GM23338 (cell line): Measurements from ENCODE around the gene TMEM170B. TPM values are rescaled to one million over a fixed set of nuclear protein-coding genes. Genes with fewer than 3 reads are reported as not detected.

Experiments
- ATAC-seq: fragments of 200-7000 bp; cut with Tn5 transposase; 3 replicates; pipeline ENCODE4 v1.9.1; 2020
- DNase-seq: peaks from one replicate; pipeline ENCODE4 v3.0.0-alpha.2; 2015; ENCODE audit warnings: low spot score
- H2AFZ ChIP-seq: fragments of 200-600 bp; sonication (generic); 2 replicates; pipeline ENCODE4 v1.8.0; 2016; ENCODE audit warnings: antibody characterized with exemption, mild to moderate bottlenecking, moderate library complexity
- H3F3A ChIP-seq: fragments of 200-600 bp; sonication (generic); replicated peaks from 2 replicates; pipeline ENCODE4 v1.8.0; 2017; ENCODE audit warnings: antibody characterized with exemption, mixed run types, low read depth
- H3K27ac ChIP-seq: fragments of 200-600 bp; sonication (generic); 2 replicates; pipeline ENCODE4 v1.6.1; 2016; ENCODE audit warnings: low read depth
- H3K27me3 ChIP-seq: fragments of 200-600 bp; sonication (generic); 2 replicates; pipeline ENCODE4 v1.8.0; 2016; ENCODE audit warnings: mild to moderate bottlenecking, mixed run types, moderate library complexity; ENCODE audit not compliant: insufficient read depth
- H3K36me3 ChIP-seq: fragments of 200-600 bp; sonication (generic); 2 replicates; pipeline ENCODE4 v1.8.0; 2016; ENCODE audit warnings: mild to moderate bottlenecking; ENCODE audit not compliant: insufficient read depth
- H3K4me1 ChIP-seq: fragments of 200-600 bp; sonication (generic); 2 replicates; pipeline ENCODE4 v1.8.0; 2016; ENCODE audit warnings: mild to moderate bottlenecking, moderate library complexity; ENCODE audit not compliant: insufficient read depth
- H3K4me2 ChIP-seq: fragments of 200-600 bp; sonication (generic); 2 replicates; pipeline ENCODE4 v1.7.1; 2017; ENCODE audit warnings: mixed run types
- H3K4me3 ChIP-seq: fragments of 200-600 bp; sonication (generic); 2 replicates; pipeline ENCODE4 v1.6.1; 2016; ENCODE audit warnings: mixed run types
- H3K79me2 ChIP-seq: fragments of 200-600 bp; sonication (generic); replicated peaks from 2 replicates; pipeline ENCODE4 v1.8.0; 2017; ENCODE audit warnings: mild to moderate bottlenecking; ENCODE audit not compliant: insufficient read depth
- H3K9me2 ChIP-seq: fragments of 200-600 bp; sonication (generic); 2 replicates; pipeline ENCODE4 v1.8.0; 2017; ENCODE audit not compliant: insufficient read depth
- H4K20me1 ChIP-seq: fragments of 200-600 bp; sonication (generic); replicated peaks from 2 replicates; pipeline ENCODE4 v1.8.0; 2017; ENCODE audit warnings: mild to moderate bottlenecking; ENCODE audit not compliant: insufficient read depth
- H3K27ac Mint-ChIP-seq: 2 replicates; pipeline ENCODE4 v1.8.0; 2020; ENCODE audit warnings: inconsistent platforms, mild to moderate bottlenecking, moderate library complexity, mixed read lengths
- H3K27me3 Mint-ChIP-seq: 3 replicates; pipeline ENCODE4 v1.8.0; 2022; ENCODE audit warnings: low read depth, mild to moderate bottlenecking, moderate library complexity, mixed read lengths, inconsistent platforms; ENCODE audit not compliant: insufficient read depth, poor library complexity
- H3K36me3 Mint-ChIP-seq: 3 replicates; pipeline ENCODE4 v1.8.0; 2021; ENCODE audit warnings: low read depth, mild to moderate bottlenecking, inconsistent platforms, moderate library complexity, mixed read lengths
- H3K4me1 Mint-ChIP-seq: 3 replicates; pipeline ENCODE4 v1.8.0; 2020; ENCODE audit warnings: mild to moderate bottlenecking, inconsistent platforms, mixed read lengths
- H3K4me3 Mint-ChIP-seq: 3 replicates; pipeline ENCODE4 v1.8.0; 2021; ENCODE audit warnings: moderate library complexity, mild to moderate bottlenecking, inconsistent platforms, mixed read lengths
- H3K9me3 Mint-ChIP-seq: 3 replicates; pipeline ENCODE4 v1.8.0; 2020; ENCODE audit warnings: moderate library complexity, mild to moderate bottlenecking, inconsistent platforms, mixed read lengths
- CREB1 ChIP-seq: fragments of 250-450 bp; sonication (Bioruptor Pico); IDR thresholded peaks from 2 replicates; pipeline ENCODE4 v1.5.0; 2020; ENCODE audit warnings: low read depth, mild to moderate bottlenecking, moderate library complexity
- CTCF ChIP-seq, 2 experiments: fragments of 200-600 bp in 1 of 2; sonication (generic) in 1 of 2; conservative IDR thresholded peaks; 2 replicates each; pipeline versions ENCODE4 v1.5.1 to v1.6.1; 2016 to 2017; ENCODE audit warnings: antibody characterized with exemption in 2 of 2, low read depth in 2 of 2, mild to moderate bottlenecking in 2 of 2, moderate library complexity in 1 of 2
- EZH2 ChIP-seq: fragments of 200-600 bp; sonication (generic); IDR thresholded peaks from one replicate; pipeline ENCODE4 v1.8.0; 2017; ENCODE audit warnings: antibody characterized with exemption, mild to moderate bottlenecking, low read depth; ENCODE audit not compliant: unreplicated experiment
- EZH2phosphoT487 ChIP-seq: fragments of 200-600 bp; sonication (generic); IDR thresholded peaks from one replicate; pipeline ENCODE4 v1.8.1; 2018; ENCODE audit warnings: antibody characterized with exemption; ENCODE audit not compliant: unreplicated experiment
- JUNB ChIP-seq: IDR thresholded peaks from one replicate; pipeline ENCODE4 v1.6.1; 2016; ENCODE audit warnings: antibody characterized with exemption; ENCODE audit not compliant: unreplicated experiment
- NANOG ChIP-seq: IDR thresholded peaks from 2 replicates; pipeline ENCODE4 v1.6.1; 2016; ENCODE audit warnings: antibody characterized with exemption, borderline replicate concordance
- POLR2AphosphoS5 ChIP-seq: IDR thresholded peaks from 2 replicates; pipeline ENCODE4 v1.6.1; 2016; ENCODE audit warnings: antibody characterized with exemption, low read depth
- REST ChIP-seq: IDR thresholded peaks from one replicate; pipeline ENCODE4 v1.6.1; 2018; ENCODE audit warnings: antibody characterized with exemption; ENCODE audit not compliant: unreplicated experiment
- STAT1 ChIP-seq: IDR thresholded peaks from one replicate; pipeline ENCODE4 v1.6.1; 2016; ENCODE audit warnings: antibody characterized with exemption; ENCODE audit not compliant: unreplicated experiment
- ZNF114 ChIP-seq: fragments of 250-450 bp; sonication (Bioruptor Pico); IDR thresholded peaks from 2 replicates; pipeline ENCODE4 v1.5.0; 2020; ENCODE audit warnings: mild to moderate bottlenecking, moderate library complexity
- ZNF331 ChIP-seq: fragments of 250-450 bp; sonication (Bioruptor Pico); IDR thresholded peaks from 2 replicates; pipeline ENCODE4 v1.5.0; 2020; ENCODE audit warnings: low read depth, mild to moderate bottlenecking, moderate library complexity
- ZNF462 ChIP-seq: fragments of 250-450 bp; sonication (Bioruptor Pico); IDR thresholded peaks from 2 replicates; pipeline ENCODE4 v1.5.0; 2020; ENCODE audit warnings: mild to moderate bottlenecking, moderate library complexity
- polyA plus RNA-seq: library from polyadenylated mRNA; unstranded; fragments of >200 nt; fragmentation: Nextera tagmentation; extraction: Ambion mirVana; gene quantifications from 2 replicates; pipeline ENCODE4 v1.2.1, GENCODE V29; 2016
- total RNA-seq: library from RNA; depleted of rRNA; stranded (reverse); fragments of >200 nt; shearing (Covaris generic); gene quantifications from 2 replicates; pipeline ENCODE4 v1.2.3, GENCODE V29; 2014
- TF ChIP-seq, protein P1 (sequence below): IDR thresholded peaks from 2 replicates; pipeline ENCODE4 v1.6.1; 2016; ENCODE audit warnings: antibody characterized with exemption

TMEM170B gene
- total and polyA plus RNA-seq, 2 experiments from 2014 or later, result 2.0 to 6.9 TPM

DNA sequence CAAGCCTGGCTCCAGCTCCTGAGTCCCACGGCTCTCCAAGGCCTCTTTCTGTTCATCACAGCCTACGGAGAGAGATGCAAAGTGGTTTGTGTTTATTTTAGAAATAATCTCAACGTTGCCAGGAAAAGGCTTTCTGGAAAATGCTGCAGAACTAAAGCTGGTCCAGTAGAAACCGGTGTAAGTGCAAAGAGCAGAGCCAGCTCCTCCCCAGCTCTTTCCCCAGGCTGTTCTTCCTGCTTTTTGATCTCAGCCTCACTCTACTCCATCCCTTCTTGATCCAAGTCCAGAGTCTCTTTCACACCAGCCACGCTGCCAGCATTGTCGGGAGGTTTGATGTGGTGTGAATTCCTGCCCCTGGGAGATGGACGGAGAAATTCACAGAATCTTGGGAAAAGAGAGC is 69.8 kb downstream of the TMEM170B start:
- no peaks in the 10 kb centered on the region for H3K9me3 Mint-ChIP-seq
- DNase-seq (no peak), ATAC-seq (no peak)
- no peaks in the 10 kb centered on the region; the same call in 2 of the 3 replicates for H3K36me3 Mint-ChIP-seq
- H3K27ac Mint-ChIP-seq, result no peak overlapping the region
- no peaks in the 10 kb centered on the region for H3K36me3 ChIP-seq
- H3K27ac ChIP-seq, result no peak overlapping the region
- H3K9me2 ChIP-seq, result no peaks in the 10 kb centered on the region
- peak overlapping the region; percentile 72; the same call in 1 of the 2 replicates for H2AFZ ChIP-seq
- no peaks in the 10 kb centered on the region for H4K20me1 ChIP-seq
- no peaks in the 10 kb centered on the region for H3K27me3 ChIP-seq
- no peaks in the 10 kb centered on the region for H3F3A ChIP-seq
- TF ChIP-seq ZNF462 (CRISPR knock-in tag) (no peak), STAT1 (no peak), POLR2AphosphoS5 (no peak), NANOG (no peak), REST (no peak), ZNF114 (no peak), EZH2 (no peak), CTCF (conservative IDR thresholded peaks at IDR 0.05; ENCODE audit: low read depth in 2 of 2) (no peak), JUNB (no peak), CREB1 (CRISPR knock-in tag) (no peak), EZH2phosphoT487 (no peak), ZNF331 (CRISPR knock-in tag) (no peak)
- TF ChIP-seq, protein P1, sequence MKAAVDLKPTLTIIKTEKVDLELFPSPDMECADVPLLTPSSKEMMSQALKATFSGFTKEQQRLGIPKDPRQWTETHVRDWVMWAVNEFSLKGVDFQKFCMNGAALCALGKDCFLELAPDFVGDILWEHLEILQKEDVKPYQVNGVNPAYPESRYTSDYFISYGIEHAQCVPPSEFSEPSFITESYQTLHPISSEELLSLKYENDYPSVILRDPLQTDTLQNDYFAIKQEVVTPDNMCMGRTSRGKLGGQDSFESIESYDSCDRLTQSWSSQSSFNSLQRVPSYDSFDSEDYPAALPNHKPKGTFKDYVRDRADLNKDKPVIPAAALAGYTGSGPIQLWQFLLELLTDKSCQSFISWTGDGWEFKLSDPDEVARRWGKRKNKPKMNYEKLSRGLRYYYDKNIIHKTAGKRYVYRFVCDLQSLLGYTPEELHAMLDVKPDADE, result no peak
- no peak overlapping the region for H3K4me3 Mint-ChIP-seq
- no peak overlapping the region for H3K4me2 ChIP-seq
- H3K27me3 Mint-ChIP-seq, result peaks cover 5% of the 10 kb centered on the region
- H3K4me3 ChIP-seq, result no peak overlapping the region
- H3K4me1 Mint-ChIP-seq, result peaks cover 24% of the 10 kb centered on the region
- H3K4me1 ChIP-seq, result no peaks in the 10 kb centered on the region; the same call in 1 of the 2 replicates
- no peaks in the 10 kb centered on the region for H3K79me2 ChIP-seq
